Panc1 (cell line): ENCODE data around the gene JUN.

Experiments
- POLR2AphosphoS5 ChIP-seq: IDR thresholded peaks from 2 replicates; pipeline ENCODE4 v1.6.1; 2012; ENCODE audit warnings: mild to moderate bottlenecking, low read depth, low read length, moderate library complexity
- SIN3A ChIP-seq: IDR thresholded peaks from 2 replicates; pipeline ENCODE4 v1.6.1; 2012; ENCODE audit warnings: low read depth, mild to moderate bottlenecking, low read length, moderate library complexity, borderline replicate concordance; ENCODE audit not compliant: insufficient read depth
- TCF7L2 ChIP-seq: IDR thresholded peaks from 2 replicates; pipeline ENCODE4 v1.6.1; 2011; ENCODE audit warnings: mild to moderate bottlenecking, low read depth, low read length, inconsistent platforms
- TF ChIP-seq, protein P1 (sequence below): fragments of 450-650 bp; IDR thresholded peaks from 2 replicates; pipeline ENCODE4 v1.5.1; 2017; ENCODE audit warnings: mild to moderate bottlenecking
- TF ChIP-seq, protein P2 (sequence below), 2 experiments: IDR thresholded peaks; 2 replicates each; pipeline ENCODE4 v1.6.1; 2011 to 2012; ENCODE audit warnings: low read depth in 2 of 2, control low read depth in 1 of 2, low read length in 1 of 2, mild to moderate bottlenecking in 1 of 2, moderate library complexity in 1 of 2; ENCODE audit not compliant: insufficient read depth in 1 of 2

DNA sequence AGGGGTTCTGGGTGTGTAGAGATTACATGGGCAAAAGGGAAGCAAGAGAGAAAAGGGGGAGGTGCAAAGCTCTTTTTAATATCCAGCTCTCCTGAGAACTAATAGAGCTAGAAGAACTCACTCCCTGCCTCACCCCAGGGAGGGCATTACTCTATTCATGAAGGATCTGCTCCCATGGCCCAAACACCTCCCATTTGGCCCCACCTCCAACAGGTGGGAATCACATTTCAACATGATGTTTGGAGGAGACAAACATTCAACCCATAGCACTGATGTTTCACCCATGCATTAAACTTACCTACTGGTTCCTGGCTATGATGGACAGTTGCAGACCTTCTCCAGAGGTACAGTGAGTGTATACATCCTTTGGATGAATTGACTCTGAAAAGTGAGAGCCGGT, 7.3 kb upstream of the JUN start:
- TF ChIP-seq, protein P1, sequence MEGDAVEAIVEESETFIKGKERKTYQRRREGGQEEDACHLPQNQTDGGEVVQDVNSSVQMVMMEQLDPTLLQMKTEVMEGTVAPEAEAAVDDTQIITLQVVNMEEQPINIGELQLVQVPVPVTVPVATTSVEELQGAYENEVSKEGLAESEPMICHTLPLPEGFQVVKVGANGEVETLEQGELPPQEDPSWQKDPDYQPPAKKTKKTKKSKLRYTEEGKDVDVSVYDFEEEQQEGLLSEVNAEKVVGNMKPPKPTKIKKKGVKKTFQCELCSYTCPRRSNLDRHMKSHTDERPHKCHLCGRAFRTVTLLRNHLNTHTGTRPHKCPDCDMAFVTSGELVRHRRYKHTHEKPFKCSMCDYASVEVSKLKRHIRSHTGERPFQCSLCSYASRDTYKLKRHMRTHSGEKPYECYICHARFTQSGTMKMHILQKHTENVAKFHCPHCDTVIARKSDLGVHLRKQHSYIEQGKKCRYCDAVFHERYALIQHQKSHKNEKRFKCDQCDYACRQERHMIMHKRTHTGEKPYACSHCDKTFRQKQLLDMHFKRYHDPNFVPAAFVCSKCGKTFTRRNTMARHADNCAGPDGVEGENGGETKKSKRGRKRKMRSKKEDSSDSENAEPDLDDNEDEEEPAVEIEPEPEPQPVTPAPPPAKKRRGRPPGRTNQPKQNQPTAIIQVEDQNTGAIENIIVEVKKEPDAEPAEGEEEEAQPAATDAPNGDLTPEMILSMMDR, result no peak
- no peak for TF ChIP-seq POLR2AphosphoS5
- TF ChIP-seq, protein P2, sequence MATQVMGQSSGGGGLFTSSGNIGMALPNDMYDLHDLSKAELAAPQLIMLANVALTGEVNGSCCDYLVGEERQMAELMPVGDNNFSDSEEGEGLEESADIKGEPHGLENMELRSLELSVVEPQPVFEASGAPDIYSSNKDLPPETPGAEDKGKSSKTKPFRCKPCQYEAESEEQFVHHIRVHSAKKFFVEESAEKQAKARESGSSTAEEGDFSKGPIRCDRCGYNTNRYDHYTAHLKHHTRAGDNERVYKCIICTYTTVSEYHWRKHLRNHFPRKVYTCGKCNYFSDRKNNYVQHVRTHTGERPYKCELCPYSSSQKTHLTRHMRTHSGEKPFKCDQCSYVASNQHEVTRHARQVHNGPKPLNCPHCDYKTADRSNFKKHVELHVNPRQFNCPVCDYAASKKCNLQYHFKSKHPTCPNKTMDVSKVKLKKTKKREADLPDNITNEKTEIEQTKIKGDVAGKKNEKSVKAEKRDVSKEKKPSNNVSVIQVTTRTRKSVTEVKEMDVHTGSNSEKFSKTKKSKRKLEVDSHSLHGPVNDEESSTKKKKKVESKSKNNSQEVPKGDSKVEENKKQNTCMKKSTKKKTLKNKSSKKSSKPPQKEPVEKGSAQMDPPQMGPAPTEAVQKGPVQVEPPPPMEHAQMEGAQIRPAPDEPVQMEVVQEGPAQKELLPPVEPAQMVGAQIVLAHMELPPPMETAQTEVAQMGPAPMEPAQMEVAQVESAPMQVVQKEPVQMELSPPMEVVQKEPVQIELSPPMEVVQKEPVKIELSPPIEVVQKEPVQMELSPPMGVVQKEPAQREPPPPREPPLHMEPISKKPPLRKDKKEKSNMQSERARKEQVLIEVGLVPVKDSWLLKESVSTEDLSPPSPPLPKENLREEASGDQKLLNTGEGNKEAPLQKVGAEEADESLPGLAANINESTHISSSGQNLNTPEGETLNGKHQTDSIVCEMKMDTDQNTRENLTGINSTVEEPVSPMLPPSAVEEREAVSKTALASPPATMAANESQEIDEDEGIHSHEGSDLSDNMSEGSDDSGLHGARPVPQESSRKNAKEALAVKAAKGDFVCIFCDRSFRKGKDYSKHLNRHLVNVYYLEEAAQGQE (IDR thresholded peaks at IDR 0.05; ENCODE audit: insufficient read depth in 1 of 2, low read depth in 2 of 2, low read length in 1 of 2), result no peak
- TF ChIP-seq SIN3A, result no peak
- no peak for TF ChIP-seq TCF7L2
